ENCODE results near the gene CDSN. TPM values are rescaled to one million over a fixed set of nuclear protein-coding genes. Genes with fewer than 3 reads are reported as not detected.
A peak's percentile ranks its signal among the peaks of the same experiment; 100 is the strongest.
"Not testable (repeated sequence)": the region's sequence is repeated elsewhere in the genome, so short reads cannot be mapped to it uniquely, and the experiment has no call there.

CDSN gene
- total RNA-seq, 1 donor from 2014 or later, result not detected

DNA sequence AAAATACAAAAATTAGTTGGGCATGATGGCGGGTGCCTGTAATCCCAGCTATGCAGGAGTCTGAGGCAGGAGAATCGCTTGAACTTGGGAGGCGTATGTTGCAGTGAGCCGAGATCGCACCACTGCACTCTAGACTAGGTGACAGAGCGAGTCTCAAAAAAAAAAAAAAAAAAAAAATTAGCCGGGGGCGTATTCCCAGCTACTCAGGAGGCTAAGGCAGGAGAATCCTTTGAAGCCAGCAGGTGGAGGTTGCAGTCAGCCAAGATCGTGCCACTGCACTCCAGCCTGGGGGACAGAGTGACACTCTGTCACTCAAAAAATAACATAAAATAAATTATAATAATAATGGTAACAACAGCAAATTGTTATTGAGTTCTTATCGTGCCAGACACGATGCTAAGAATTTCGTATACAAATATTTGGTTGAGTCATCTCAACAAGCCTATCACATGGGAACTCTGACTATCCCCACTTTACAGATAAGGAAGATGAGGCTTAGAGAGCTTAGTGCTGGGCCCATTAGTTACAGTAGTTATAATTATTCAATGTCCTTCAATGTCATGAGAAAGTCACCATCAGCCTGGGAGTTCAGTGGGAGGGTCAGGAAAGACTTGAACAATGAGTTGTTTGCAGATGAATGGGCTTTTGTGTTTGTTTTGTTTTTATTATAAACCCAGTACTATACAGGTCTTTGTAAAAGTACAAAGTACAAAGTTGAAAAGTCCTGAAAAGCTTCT, 27.3 kb downstream of the CDSN start:
- ATAC-seq (no peak), DNase-seq (no peak)
- intact Hi-C loops (cut with micrococcal nuclease), result no loop called here

DNA sequence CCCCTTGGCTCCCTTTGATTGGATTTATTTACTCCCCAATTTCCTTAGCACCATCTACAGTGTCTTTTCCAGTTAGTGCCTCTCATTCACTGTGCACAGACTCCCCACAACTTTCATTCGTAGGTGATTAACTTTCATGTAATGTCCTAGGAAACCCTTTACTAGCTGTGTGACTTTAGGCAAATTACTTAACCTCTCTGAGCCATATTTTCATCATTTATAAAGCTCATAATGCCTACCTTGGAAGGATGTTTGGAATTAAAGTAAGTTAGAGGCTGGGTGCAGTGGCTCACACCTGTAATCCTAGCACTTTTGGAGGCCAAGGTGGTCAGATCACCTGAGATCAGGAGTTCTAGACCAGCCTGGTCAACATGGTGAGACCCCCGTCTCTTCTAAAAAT, 28.0 kb downstream of the CDSN start:
- intact Hi-C loops (cut with micrococcal nuclease), result no loop called here
- ATAC-seq, result no peak
- DNase-seq, result no peak

DNA sequence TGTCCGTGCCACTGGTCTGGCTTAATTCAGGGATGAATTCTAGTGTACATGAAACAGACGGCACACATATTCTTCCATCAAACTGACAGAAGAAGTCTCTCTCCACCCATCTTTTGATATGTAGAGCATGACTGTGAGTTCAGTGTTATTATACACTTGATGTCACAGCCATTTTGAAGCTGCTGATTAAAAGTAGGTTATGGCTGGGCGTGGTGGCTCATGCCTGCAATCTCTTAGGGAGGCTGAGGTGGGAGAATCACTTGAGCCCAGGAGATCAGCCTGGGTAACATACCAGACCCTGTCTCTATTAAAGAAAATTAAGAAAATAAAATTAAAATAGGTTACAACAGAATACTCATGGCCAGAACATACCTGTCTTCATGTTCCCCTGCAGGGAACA, 28.6 kb downstream of the CDSN start:
- ATAC-seq, result no peak
- DNase-seq, result no peak
- intact Hi-C loops (cut with micrococcal nuclease), result no loop called here

DNA sequence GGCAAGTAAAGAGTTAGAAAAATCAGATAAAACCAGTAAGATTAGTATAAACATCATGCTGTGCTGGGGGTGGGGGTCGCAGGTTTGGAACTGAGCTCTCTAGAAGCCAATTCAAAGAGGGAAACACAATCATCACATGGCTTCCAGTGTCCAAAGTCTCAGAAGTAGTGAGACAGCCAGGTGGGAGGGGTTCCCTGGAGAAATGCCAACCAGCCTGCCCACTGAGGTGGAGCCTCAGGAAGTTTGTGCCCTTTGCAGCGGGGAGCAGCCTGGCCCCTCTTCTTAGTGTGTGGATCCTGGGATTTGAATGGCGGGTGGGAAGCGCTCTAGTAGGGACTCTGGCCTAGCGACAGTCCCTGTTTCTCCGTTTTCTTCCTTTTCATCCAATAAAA, 29.3 kb downstream of the CDSN start:
- ATAC-seq, result no peak
- intact Hi-C loops (cut with micrococcal nuclease), result no loop called here
- no peak for DNase-seq

DNA sequence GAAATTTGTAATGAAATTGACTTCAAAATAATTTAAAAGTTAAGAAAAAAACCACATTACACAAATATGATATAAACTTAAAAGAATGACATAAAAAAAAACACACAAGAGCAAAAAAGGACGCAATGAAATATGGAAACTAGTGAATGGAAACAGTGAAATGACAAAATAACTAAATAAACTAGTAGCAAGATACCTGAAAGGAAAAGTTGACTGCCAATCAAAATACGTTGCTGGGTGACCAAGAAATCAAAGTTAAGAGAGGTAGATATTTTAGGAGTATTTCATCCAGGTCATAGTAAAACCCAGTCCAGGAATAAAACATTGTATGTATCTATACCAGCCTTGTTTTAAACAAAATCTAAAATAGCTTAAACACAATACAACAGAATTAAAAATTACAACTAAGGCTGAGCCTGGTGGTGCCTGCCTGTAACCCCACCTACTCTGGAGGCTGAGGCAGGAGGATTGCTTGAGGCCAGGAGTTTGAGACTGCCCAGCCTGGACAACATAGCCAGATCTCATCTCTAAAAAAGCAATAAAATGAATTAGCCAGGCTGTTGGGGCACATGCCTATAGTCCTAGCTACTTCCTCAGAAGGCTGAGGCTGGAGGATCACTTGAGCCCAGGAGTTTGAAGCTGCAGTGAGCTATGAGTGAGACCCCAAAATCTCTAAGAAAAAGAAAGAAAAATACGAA, 29.8 kb downstream of the CDSN start:
- DNase-seq (no peak), ATAC-seq (no peak)
- intact Hi-C loops (cut with micrococcal nuclease), result no loop called here

DNA sequence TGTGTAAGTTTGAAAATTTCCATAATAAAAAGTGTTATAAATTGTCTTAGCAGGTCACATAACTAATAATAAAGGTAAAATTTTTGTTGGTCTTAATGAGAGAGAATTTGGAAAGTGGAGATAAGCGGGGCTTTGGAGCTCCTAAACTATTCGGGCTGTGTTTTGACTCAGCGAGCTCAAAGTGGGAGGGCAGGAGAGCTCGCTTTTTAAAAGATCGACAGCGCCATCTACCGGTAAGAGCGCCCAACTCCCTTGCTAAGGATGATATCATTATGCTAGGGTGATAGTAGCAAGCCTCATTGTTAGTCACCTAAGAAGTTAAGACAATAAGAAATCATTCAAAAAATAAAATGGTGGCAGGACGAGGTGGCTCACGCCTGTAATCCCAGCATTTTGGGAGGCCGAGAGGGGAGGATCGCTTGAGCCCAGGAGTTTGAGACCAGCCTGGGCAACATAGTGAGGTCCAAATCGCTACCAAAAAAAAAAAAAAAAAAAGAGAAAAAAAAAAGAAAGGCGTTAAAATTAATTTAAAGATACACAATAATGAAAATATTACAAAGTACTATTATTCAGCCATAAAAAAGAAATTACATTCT, 32.7 kb downstream of the CDSN start:
- ATAC-seq, result peak; percentile 96
- intact Hi-C loops (cut with micrococcal nuclease), result no loop called here
- peak; percentile 87 for DNase-seq

DNA sequence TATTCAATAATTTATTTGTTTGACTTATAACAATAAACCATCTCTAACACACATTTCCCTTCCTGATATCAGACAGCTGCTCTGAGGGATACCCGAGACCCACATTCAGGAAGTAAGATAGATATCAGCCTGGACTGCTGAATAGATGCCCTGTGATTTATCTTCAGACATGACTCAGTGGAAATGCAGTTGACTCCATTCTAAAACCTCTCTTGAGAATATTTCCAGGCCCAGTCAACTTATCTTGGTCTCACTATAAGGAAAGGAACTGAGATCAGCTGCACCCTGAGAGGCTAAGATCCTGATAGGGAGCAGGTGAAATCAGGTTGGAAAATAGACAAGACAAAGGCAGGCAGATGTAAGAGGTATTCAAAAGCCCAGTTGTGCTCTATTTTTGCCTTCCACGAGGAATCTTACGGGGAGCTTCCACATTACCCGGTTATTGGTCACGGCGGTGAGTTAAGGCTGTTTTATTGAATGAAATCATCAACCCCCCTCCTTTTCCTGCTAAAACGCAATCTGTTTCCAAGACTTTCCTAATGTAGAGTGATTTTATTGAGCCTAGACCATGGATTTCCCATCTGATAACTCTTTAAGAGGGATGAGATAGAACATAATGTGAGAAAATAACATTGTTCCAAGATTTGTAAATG, 33.3 kb downstream of the CDSN start:
- ATAC-seq, result no peak
- intact Hi-C loops (cut with micrococcal nuclease), result no loop called here

DNA sequence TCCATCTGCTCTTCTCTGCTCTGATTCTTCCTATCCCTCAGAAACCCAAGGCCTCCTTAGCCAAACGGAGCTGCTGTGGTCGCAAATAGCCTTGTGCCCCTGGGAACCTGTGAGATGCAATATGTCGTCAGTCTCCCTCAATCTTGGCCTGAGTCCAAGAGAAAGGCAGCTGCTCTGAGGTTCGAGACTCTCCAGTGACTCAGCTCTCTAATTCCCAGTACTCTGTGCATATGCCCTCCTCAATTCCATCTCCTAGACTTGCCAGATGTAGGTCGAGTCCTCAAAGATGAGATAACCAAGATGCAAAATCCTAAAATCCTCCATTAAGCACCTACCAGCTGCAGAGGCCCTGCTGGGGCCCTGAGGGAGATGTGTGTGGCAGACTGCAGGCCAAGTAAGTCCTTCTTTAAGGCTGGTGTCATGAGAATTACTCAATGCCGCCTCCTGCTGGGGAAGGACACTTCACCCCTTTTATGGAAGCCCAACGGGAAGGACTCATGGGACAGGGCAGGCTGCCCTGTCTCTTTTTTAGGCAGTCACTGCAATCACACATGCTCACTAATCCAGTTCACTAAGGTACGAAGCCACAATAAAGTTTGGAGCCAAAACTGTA, 36.4 kb downstream of the CDSN start:
- ATAC-seq (peak; percentile 51), DNase-seq (no peak)
- intact Hi-C loops (cut with micrococcal nuclease), result loop anchor here (5.0 kb wide), 1 partner anchor 247 kb away; no protein-coding TSS in a partner anchor

More for the DNA sequence above, 33.3 kb downstream of the CDSN start:
- DNase-seq, result no peak

DNA sequence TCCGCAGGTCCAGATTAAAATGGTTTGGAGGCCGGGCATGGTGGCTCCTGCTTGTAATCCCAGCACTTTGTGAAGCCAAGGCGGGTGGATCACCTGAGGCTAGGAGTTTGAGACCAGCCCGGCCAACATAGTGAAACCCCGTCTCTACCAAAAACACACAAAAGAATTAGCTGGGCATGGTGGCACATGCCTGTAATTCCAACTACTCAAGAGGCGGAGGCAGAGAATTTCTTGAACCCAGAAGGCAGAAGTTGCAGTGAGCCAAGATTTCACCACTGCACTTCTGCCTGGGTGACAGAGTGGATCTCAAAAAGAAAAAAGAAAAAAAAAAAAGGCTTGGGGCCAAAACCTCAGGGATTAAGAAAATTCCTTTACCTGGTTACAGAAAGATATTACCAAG, 38.4 kb downstream of the CDSN start:
- DNase-seq (no peak), ATAC-seq (no peak)
- intact Hi-C loops (cut with micrococcal nuclease), result loop anchor here (5.0 kb wide), 1 partner anchor 245 kb away; no protein-coding TSS in a partner anchor

DNA sequence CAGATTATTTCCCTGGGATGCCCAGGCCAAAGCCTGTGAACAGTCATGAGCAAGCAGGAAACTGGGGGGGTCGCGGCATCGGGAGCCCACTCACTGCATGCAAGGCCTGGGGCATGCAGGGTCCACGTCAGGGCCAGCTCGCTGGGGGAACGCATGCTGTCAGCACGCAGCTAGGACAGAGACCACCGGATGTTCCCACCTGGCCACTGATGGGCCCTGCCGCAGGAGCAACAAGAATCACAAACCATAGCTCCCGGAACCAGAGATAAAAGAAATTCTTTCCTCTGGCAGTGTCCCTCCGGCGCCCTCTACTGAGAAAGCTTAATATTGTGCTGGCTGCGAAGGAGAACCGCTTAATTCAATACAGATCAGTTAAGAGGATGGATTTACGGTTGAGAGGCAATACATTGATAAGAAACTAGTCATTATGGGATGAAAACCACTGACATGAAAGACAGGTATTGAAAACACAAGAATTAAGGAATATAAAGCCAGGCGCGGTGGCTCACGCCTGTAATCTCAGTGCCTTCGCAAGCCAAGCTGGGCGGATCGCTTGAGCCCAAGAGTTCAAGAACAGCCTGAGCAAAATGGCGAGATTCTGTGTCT, 40.5 kb downstream of the CDSN start:
- ATAC-seq (peak; percentile 70), DNase-seq (peak; percentile 51)
- intact Hi-C loops (cut with micrococcal nuclease), result loop anchor here (5.0 kb wide), 1 partner anchor 242 kb away; no protein-coding TSS in a partner anchor

DNA sequence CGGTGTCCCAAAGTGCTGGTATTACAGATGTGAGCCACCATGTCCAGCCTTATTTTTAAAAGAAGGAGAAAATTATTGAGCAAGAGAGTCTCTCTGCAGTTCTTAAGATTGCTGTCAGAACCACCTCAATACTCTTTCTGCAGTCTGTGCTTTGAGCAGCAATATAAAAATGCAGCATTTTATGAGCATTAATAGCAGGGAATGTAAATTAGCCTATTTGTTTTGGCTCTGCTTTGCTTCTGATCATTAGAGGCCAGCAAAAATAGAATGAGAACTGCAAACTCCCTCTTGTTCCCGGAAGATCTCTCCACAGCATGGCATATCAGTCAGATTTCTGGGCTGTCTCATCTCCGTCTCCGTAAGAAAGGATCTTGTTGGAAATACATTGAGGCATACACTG, 43.6 kb downstream of the CDSN start:
- DNase-seq (no peak), ATAC-seq (no peak)
- intact Hi-C loops (cut with micrococcal nuclease), result no loop called here

DNA sequence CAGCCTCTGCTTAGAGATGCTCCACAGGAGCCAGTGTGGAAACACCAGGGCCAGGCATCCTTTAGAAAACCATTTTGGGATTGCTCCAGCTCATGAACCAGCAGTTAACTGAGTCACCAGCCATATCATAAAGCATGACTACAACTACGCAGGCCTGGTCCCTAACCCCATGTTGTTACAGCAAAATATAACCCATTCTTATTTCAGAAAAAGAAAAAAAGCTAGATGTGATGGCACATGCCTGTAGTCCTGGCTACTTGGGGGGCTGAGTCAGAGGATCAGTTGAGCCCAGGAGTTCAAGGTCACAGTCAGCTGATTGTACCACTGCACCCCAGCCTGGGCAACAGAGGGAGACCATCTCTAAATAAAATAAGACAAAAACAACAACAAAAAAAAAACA, 44.7 kb downstream of the CDSN start:
- DNase-seq, result no peak
- intact Hi-C loops (cut with micrococcal nuclease), result no loop called here
- ATAC-seq, result no peak

DNA sequence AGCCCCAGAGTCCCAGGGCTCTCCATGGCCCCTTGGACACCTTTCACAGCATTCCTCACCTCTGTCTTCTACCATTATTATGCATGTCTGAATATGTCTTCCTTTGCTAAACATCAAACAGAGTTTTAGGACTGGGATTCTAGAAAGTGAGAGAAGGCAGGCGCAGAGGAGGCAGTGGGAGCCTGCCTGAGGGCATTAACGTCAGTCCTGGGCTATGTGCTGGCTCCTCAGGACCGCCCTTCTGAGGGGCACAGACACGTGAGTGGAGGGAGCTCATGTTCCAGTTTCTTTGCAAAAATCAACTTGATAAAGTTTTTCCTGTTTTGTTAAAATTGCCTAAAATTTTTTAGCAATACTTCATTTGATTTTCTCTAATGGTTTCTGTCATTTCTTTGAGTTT, 45.8 kb downstream of the CDSN start:
- DNase-seq, result no peak
- intact Hi-C loops (cut with micrococcal nuclease), result no loop called here
- no peak for ATAC-seq

DNA sequence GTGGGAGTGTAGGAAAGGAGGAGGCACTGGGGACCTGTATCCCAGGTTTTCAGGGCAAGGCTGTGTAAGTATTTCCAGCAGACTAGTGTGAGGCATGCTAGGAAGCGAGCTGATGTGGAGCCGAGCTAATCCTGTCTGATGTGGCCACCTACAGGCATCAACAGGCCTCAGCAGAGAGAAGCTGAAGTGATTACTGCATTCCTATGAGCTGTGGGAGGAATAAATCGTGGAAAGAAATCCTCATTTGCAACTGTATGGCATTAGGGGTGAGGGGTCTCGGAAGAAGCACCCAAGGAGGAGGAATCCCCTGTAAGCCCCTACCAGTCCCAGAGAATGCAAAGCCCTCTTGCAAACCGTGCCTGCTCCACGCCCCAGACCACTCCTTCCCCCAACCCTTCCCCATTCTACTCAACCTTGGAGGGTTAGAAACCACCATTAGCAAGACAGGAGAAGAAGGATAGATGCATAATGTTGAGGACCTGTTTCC, 49.5 kb downstream of the CDSN start:
- DNase-seq, result peak; percentile 40
- peak; percentile 92 for ATAC-seq
- intact Hi-C loops (cut with micrococcal nuclease), result no loop called here

DNA sequence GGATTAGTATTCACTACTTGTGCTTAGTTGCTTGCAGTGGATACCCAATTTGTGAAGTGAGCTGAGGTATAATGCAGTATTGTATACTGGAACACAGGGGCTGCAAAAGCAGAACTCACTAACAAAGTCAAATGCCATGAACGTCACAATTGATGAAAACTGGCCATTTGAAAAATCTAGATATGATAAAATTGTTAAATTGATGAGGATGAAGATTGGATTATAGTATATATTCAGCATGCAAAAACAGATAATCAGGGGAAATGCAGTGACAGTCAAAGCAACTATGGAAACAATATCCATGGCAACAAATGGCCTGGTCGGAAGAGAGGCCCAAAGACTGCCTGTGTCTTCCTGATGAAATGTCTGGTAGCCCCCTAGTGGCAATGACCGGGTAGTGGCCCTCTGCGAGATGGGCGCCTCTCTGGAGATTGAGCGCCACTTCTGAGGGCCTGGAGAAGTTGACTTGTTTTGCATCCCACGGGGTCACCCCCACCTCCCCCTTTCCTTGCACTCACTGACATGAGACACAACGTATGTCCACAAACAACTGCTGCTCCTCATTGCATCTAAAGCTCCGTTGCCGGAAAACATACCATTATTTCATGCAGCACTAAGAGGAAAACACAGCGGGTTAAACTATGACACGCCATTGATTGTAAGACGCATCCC, 51.4 kb downstream of the CDSN start:
- ATAC-seq (peak; percentile 90), DNase-seq (peak; percentile 82)
- intact Hi-C loops (cut with micrococcal nuclease), result no loop called here

DNA sequence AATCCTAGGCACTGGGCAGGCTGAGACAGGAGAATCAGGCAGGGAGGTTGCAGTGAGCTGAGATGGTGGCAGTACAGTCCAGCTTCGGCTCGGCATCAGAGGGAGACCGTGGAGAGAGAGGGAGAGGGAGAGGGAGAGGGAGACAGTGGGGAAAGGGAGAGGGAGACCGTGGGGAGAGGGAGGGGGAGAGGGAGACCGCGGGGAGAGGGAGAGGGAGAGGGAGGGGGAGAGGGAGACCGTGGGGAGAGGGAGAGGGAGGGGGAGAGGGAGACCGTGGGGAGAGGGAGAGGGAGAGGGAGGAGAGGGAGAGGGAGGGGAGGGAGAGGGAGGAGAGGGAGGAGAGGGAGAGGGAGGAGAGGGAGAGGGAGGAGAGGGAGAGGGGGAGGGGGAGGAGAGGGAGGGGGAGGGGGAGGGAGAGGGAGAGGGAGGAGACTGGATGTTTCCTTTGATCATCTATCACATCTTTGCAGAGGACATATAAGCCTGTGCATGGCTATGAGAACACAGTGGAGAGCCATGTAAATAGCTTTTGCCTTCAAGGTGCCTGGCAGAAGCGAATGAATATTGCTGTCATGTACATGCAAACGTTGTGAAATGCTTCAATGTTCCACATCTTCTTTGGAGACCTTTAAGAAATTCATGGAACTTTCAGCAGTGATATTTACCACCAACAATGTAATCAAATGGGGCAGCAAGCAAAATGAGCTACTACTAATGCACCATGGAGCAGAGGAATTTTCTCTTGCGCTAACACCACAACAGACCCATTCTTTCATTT, 52.2 kb downstream of the CDSN start:
- ATAC-seq; intact Hi-C loops (cut with micrococcal nuclease); DNase-seq: not testable (repeated sequence)

DNA sequence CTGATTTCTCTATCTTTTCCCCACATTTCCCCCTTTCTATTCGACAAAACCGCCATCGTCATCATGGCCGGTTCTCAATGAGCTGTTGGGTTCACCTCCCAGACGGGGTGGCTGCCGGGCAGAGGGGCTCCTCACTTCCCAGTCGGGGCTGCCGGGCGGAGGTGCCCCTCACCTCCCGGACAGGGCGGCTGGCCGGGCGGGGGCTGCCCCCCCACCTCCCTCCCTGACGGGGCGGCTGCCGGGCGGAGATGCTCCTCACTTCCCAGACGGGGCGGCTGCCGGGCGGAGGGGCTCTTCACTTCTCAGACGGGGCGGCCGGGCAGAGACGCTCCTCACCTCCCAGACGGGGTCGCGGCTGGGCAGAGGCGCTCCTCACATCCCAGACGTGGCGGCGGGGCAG, 53.2 kb downstream of the CDSN start:
- DNase-seq; ATAC-seq; intact Hi-C loops (cut with micrococcal nuclease): not testable (repeated sequence)

DNA sequence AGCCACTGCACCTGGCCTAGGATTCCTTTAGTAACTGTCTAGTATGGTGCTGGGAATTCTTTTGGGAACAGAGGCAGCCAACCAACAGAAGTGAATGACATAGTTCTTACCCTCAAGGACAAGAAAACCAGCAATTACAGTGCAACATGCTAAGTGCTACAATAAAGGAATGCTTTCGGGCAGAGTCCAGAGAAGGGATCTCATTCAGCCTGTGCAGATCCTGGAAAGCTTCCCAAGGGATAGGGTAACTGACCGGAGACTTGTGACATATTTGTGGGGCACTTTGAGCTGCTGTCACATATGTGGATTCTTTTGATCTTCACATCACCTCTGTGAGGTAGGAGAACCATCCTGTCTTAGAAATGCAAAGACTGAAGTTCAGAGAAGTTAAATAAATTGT, 54.7 kb downstream of the CDSN start:
- intact Hi-C loops (cut with micrococcal nuclease), result no loop called here
- ATAC-seq (no peak), DNase-seq (no peak)
